Fibroblast of pulmonary artery (primary cell): ENCODE results near the gene DNAJC18.

Experiments used
- DNase-seq: peaks from one replicate; pipeline ENCODE4 v3.0.0-alpha.2; 2010; ENCODE audit warnings: low read depth
- H3K4me3 ChIP-seq: replicated peaks from 2 replicates; pipeline ENCODE4 v1.5.1; 2011; ENCODE audit warnings: low read depth, mild to moderate bottlenecking, control low read depth, low read length, moderate library complexity
- CTCF ChIP-seq: IDR thresholded peaks from 2 replicates; pipeline ENCODE4 v1.5.1; 2011; ENCODE audit warnings: mild to moderate bottlenecking, control low read depth, low read length, inconsistent platforms; ENCODE audit errors: missing control alignments

The DNAJC18 gene

DNA sequence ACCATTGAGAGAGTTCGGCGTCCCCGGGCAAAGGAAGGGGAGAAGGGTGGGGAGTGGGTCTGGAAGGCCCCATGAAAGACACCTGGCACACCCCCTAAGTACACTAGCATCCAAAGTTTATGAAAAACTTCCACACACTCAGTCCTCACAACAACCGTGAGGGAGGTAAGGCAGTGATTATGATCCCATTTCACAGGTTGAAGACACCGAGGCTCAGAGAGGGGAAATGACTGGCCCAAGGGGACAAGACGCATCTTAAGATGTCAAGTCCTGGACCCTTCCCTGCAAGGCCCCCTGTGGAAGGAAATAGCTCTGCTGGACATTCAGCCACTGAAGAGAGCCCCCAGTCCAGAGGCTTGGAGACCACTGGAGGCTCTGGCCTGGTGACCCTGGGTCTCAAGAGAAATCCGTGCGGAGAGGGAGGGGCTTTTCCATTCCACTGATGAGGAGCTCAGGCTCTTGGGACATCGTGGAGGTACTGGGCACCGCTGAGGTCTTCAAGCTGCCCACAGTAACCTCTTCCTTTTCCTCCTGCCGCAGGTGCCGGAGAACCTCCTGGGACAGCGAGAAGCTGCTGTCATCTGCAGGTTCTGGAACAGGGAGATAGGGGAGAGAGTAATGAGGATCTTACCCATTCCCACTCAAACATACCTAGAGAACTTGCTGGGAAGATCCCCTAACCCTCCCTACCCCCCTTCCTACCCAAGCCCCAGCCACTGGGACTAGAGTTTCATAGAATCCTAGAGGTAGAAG lies 36.7 kb upstream of the DNAJC18 start:
- no peak for DNase-seq
- no peak for TF ChIP-seq CTCF
- no peak overlapping the region for H3K4me3 ChIP-seq

DNA sequence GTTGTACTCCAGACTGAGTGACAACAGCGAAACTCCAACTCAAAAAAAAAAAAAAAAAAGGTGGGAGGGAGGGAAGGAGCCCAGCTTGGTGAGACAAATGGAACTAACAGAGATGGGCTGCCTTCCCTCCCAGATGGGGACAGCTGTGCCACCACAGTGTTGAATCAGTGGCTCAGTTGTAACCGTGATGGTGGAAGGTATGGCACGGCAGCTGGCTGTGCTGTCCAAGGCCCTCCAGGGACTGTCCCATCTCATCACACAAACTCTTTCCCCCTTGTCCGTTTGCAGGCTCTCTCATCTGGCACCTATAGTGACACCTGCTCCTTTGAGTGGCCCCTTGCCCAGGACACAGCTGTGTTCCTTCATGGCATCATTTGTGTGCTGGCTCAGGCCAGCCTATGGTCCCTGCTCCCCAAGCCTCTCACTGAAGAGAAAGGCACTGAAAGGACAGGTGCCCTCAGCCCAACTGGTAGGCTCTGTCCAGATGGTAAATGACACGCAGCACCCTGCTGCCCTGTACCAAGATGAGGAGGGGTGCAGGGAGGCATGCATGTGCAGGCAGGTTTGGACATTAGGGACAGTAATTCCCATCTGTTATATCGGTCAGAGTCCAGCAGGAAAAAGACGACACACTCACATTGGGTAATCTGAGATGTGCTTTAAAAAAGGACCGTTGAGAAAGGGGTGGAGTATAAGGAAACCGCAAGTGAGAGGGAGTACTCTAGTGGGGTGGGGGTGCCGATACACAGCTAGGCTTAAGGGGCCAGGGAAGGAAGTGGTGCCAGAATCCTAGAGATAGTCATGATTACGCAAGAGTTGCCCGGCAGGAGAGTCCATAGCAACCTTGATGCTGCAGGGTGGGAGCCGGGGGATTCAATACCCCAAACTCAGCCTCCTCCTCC lies 35.8 kb upstream of the DNAJC18 start:
- DNase-seq = peak; percentile 89
- H3K4me3 ChIP-seq = no peak overlapping the region
- no peak for TF ChIP-seq CTCF

DNA sequence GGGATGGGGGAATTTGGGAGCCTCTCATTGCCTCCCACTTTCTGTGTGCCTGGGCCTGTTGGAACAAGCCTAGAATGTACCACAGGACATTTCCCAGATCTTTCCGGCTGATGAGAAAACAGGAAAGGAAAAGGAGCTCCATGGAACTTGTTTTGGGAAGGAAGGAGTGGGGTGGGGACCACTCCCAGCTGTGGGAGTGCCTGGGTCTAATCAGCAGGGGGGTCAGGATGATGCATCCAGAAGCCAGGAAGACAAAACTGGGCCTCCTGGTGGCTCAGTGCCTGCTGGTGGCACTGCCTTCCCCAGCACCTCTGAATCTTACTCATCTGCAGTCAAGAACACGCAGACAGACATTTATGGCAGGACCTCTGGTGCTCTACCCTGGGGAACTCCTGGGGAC lies 34.2 kb upstream of the DNAJC18 start:
- H3K4me3 ChIP-seq = no peak overlapping the region
- TF ChIP-seq CTCF = no peak
- DNase-seq = peak; percentile 47

GRCh38 chr5:139473105-139473504 lies 33.8 kb upstream of the DNAJC18 start:
- no peak overlapping the region for H3K4me3 ChIP-seq
- DNase-seq = peak; percentile 31
- no peak for TF ChIP-seq CTCF

GRCh38 chr5:139472386-139473030 lies 33.2 kb upstream of the DNAJC18 start:
- no peak for TF ChIP-seq CTCF
- no peak overlapping the region for H3K4me3 ChIP-seq
- no peak for DNase-seq

DNA sequence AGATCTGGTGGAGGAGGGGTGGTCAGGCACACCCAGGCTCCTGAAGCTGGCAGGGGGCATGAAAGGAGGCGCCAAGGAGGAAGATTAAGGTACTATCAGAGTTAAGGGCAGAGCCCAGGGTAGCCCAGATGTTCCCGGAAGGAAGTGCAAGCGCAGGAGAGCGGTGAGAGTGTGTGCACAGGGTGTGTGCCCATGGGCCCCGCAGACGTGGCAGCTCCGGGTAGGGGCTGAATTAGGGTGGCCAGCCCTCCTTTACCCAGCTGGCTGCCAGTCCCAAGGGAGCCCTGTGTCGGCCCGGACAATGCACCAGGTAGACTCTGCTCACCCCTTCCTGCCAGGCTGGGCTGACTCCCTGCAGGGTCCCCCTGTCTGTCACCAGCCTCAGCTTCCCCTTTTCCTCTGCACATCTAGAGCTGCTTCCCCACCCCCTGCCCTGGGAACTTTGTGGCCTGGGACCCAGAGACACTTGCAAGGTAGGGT lies 31.5 kb upstream of the DNAJC18 start, which contains the start of gene SMIM33:
Gene SMIM33 (plus strand): TSS at position 184 of the 480 bp plus-strand sequence. CDS start 118 bp downstream, at position 302.
- no peak for DNase-seq
- TF ChIP-seq CTCF = no peak
- H3K4me3 ChIP-seq = no peak within 1 kb of the TSS
